ENCODE measurements around the gene PRSS50.

DNA sequence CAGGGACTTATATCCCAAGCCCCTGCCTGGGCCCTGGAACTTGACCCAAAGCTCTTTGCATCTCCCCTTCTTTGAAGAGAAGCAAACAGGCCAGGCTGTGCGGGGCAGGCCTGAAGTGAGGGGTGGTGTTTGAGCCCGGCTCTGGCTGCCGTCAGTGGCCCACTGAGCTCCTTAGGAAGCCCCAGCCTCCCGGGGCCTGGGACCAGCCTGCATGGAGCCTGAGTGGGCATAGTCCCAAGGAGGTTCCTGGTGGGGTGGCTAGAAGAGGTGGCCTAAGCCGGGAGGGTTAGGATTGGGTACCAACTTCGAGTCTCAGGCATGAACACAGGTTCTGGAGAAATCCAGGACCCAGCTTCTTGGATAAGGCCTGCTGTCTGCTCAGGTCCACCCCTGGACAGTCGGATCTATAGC is 10.1 kb downstream of the PRSS50 start:
- TF ChIP-seq, protein P1, sequence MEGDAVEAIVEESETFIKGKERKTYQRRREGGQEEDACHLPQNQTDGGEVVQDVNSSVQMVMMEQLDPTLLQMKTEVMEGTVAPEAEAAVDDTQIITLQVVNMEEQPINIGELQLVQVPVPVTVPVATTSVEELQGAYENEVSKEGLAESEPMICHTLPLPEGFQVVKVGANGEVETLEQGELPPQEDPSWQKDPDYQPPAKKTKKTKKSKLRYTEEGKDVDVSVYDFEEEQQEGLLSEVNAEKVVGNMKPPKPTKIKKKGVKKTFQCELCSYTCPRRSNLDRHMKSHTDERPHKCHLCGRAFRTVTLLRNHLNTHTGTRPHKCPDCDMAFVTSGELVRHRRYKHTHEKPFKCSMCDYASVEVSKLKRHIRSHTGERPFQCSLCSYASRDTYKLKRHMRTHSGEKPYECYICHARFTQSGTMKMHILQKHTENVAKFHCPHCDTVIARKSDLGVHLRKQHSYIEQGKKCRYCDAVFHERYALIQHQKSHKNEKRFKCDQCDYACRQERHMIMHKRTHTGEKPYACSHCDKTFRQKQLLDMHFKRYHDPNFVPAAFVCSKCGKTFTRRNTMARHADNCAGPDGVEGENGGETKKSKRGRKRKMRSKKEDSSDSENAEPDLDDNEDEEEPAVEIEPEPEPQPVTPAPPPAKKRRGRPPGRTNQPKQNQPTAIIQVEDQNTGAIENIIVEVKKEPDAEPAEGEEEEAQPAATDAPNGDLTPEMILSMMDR (IDR thresholded peaks at IDR 0.05) = no peak
- TF ChIP-seq EP300 (IDR thresholded peaks at IDR 0.05) (no peak), POLR2A (IDR thresholded peaks at IDR 0.05) (no peak)

All from gastroesophageal sphincter (tissue), 3 donors.